HEK293 (cell line): ENCODE results near the gene BICD1.

ENCODE experiments used
- BCL11A ChIP-seq: fragments of 450-650 bp; formaldehyde crosslinking; IDR thresholded peaks from 2 replicates; pipeline ENCODE4 v1.5.1; 2016; ENCODE audit warnings: low read depth, missing biosample characterization, missing genetic modification characterization
- HOXA7 ChIP-seq: sonication (generic); formaldehyde crosslinking; IDR thresholded peaks from 2 replicates; pipeline ENCODE4 v1.8.1; 2022; ENCODE audit warnings: missing genetic modification reagents, borderline replicate concordance
- KLF16 ChIP-seq: fragments of 450-650 bp; formaldehyde crosslinking; IDR thresholded peaks from 2 replicates; pipeline ENCODE4 v1.5.1; 2017; ENCODE audit warnings: missing biosample characterization, missing genetic modification characterization
- SCRT1 ChIP-seq: fragments of 450-650 bp; formaldehyde crosslinking; IDR thresholded peaks from 2 replicates; pipeline ENCODE4 v1.5.1; 2016; ENCODE audit warnings: missing biosample characterization, missing genetic modification characterization, borderline replicate concordance
- SP7 ChIP-seq: fragments of 450-650 bp; formaldehyde crosslinking; IDR thresholded peaks from 2 replicates; pipeline ENCODE4 v1.5.1; 2016; ENCODE audit warnings: missing biosample characterization, missing genetic modification characterization
- TCF7L2 ChIP-seq: IDR thresholded peaks from 2 replicates; pipeline ENCODE4 v1.6.1; 2011; ENCODE audit warnings: low read depth, mild to moderate bottlenecking, inconsistent platforms, low read length, moderate library complexity, borderline replicate concordance
- WT1 ChIP-seq: fragments of 450-650 bp; formaldehyde crosslinking; IDR thresholded peaks from 2 replicates; pipeline ENCODE4 v1.5.1; 2016; ENCODE audit warnings: missing biosample characterization, missing genetic modification characterization
- ZNF146 ChIP-seq: fragments of 450-650 bp; formaldehyde crosslinking; IDR thresholded peaks from 2 replicates; pipeline ENCODE4 v1.5.1; 2016; ENCODE audit warnings: missing biosample characterization, missing genetic modification characterization
- ZNF292 ChIP-seq: fragments of 450-650 bp; formaldehyde crosslinking; IDR thresholded peaks from 2 replicates; pipeline ENCODE4 v1.5.1; 2016; ENCODE audit warnings: low read depth, missing biosample characterization, missing genetic modification characterization, borderline replicate concordance
- ZNF404 ChIP-seq: fragments of 450-650 bp; formaldehyde crosslinking; IDR thresholded peaks from 2 replicates; pipeline ENCODE4 v1.5.1; 2017; ENCODE audit warnings: missing biosample characterization, missing genetic modification characterization
- ZNF571 ChIP-seq: fragments of 450-650 bp; formaldehyde crosslinking; IDR thresholded peaks from 2 replicates; pipeline ENCODE4 v1.5.0; 2017; ENCODE audit warnings: missing biosample characterization, missing genetic modification characterization
- ZNF747 ChIP-seq: fragments of 450-650 bp; formaldehyde crosslinking; IDR thresholded peaks from 2 replicates; pipeline ENCODE4 v1.5.1; 2016; ENCODE audit warnings: missing biosample characterization, missing genetic modification characterization
- ZNF768 ChIP-seq: fragments of 450-650 bp; formaldehyde crosslinking; IDR thresholded peaks from 2 replicates; pipeline ENCODE4 v1.5.1; 2018; ENCODE audit warnings: missing biosample characterization, mild to moderate bottlenecking, missing genetic modification characterization
- ZXDB ChIP-seq: fragments of 450-650 bp; formaldehyde crosslinking; IDR thresholded peaks from 2 replicates; pipeline ENCODE4 v1.5.1; 2016; ENCODE audit warnings: missing biosample characterization, missing genetic modification characterization
- TF ChIP-seq, protein P1 (sequence below): fragments of 450-650 bp; formaldehyde crosslinking; IDR thresholded peaks from 2 replicates; pipeline ENCODE4 v1.5.1; 2016; ENCODE audit warnings: missing biosample characterization, missing genetic modification characterization
- TF ChIP-seq, protein P2 (sequence below): fragments of 450-650 bp; formaldehyde crosslinking; IDR thresholded peaks from 2 replicates; pipeline ENCODE4 v1.5.1; 2016; ENCODE audit warnings: missing biosample characterization, missing genetic modification characterization
- TF ChIP-seq, protein P3 (sequence below): fragments of 450-650 bp; formaldehyde crosslinking; IDR thresholded peaks from 2 replicates; pipeline ENCODE4 v1.5.1; 2016; ENCODE audit warnings: missing biosample characterization, missing genetic modification characterization
- TF ChIP-seq, protein P4 (sequence below): fragments of 450-650 bp; formaldehyde crosslinking; IDR thresholded peaks from 2 replicates; pipeline ENCODE4 v1.5.1; 2017; ENCODE audit warnings: missing biosample characterization, missing genetic modification characterization
- TF ChIP-seq, protein P5 (sequence below): fragments of 450-650 bp; formaldehyde crosslinking; IDR thresholded peaks from 2 replicates; pipeline ENCODE4 v1.5.1; 2016; ENCODE audit warnings: missing biosample characterization, missing genetic modification characterization
- TF ChIP-seq, protein P6 (sequence below): fragments of 450-650 bp; formaldehyde crosslinking; IDR thresholded peaks from 2 replicates; pipeline ENCODE4 v1.5.1; 2017; ENCODE audit warnings: missing biosample characterization, missing genetic modification characterization
- TF ChIP-seq, protein P7 (sequence below): fragments of 450-650 bp; formaldehyde crosslinking; IDR thresholded peaks from 2 replicates; pipeline ENCODE4 v1.5.1; 2016; ENCODE audit warnings: missing biosample characterization, missing genetic modification characterization

BICD1 gene

DNA sequence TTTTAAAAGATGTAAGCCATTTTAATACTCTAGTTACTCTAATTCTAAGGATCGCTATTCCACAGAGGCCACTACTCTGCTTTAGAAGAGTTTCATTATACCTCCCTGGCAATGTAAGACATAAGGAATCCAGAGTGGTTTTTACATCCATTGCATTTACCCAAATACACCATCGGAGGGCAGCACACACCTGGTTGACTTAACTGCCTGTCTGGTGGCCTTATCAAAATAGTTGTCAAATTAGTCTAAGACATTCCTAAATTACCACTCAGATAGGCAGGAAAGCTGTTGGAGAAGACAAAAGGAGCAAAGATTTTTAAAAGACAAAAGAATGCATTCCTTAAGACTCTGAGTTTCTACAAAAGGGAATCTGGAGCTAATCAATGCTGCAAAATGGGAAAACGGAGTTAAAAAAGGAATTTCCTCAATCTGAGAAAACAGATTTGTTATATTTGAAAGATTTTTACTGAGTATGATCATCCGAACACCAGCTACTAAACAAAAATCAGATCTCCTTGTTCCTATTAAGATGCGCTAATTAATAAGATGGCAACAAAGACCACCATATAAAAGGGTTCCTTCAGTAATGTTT is 258.9 kb downstream of the BICD1 start (continued):
- TF ChIP-seq, protein P1, sequence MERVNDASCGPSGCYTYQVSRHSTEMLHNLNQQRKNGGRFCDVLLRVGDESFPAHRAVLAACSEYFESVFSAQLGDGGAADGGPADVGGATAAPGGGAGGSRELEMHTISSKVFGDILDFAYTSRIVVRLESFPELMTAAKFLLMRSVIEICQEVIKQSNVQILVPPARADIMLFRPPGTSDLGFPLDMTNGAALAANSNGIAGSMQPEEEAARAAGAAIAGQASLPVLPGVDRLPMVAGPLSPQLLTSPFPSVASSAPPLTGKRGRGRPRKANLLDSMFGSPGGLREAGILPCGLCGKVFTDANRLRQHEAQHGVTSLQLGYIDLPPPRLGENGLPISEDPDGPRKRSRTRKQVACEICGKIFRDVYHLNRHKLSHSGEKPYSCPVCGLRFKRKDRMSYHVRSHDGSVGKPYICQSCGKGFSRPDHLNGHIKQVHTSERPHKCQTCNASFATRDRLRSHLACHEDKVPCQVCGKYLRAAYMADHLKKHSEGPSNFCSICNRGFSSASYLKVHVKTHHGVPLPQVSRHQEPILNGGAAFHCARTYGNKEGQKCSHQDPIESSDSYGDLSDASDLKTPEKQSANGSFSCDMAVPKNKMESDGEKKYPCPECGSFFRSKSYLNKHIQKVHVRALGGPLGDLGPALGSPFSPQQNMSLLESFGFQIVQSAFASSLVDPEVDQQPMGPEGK (tag by site-specific recombination): no peak
- TF ChIP-seq, protein P2, sequence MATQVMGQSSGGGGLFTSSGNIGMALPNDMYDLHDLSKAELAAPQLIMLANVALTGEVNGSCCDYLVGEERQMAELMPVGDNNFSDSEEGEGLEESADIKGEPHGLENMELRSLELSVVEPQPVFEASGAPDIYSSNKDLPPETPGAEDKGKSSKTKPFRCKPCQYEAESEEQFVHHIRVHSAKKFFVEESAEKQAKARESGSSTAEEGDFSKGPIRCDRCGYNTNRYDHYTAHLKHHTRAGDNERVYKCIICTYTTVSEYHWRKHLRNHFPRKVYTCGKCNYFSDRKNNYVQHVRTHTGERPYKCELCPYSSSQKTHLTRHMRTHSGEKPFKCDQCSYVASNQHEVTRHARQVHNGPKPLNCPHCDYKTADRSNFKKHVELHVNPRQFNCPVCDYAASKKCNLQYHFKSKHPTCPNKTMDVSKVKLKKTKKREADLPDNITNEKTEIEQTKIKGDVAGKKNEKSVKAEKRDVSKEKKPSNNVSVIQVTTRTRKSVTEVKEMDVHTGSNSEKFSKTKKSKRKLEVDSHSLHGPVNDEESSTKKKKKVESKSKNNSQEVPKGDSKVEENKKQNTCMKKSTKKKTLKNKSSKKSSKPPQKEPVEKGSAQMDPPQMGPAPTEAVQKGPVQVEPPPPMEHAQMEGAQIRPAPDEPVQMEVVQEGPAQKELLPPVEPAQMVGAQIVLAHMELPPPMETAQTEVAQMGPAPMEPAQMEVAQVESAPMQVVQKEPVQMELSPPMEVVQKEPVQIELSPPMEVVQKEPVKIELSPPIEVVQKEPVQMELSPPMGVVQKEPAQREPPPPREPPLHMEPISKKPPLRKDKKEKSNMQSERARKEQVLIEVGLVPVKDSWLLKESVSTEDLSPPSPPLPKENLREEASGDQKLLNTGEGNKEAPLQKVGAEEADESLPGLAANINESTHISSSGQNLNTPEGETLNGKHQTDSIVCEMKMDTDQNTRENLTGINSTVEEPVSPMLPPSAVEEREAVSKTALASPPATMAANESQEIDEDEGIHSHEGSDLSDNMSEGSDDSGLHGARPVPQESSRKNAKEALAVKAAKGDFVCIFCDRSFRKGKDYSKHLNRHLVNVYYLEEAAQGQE (tag by site-specific recombination): no peak
- TF ChIP-seq KLF16 (no peak), ZNF747 (tag by site-specific recombination) (no peak), BCL11A (tag by site-specific recombination) (no peak), SP7 (no peak), ZXDB (no peak), ZNF571 (tag by site-specific recombination) (no peak), TCF7L2 (no peak), SCRT1 (no peak), WT1 (tag by site-specific recombination) (no peak), ZNF404 (tag by site-specific recombination) (no peak), HOXA7 (no peak), ZNF768 (tag by site-specific recombination) (no peak), ZNF146 (tag by site-specific recombination) (no peak), ZNF292 (tag by site-specific recombination) (no peak)
- TF ChIP-seq, protein P3, sequence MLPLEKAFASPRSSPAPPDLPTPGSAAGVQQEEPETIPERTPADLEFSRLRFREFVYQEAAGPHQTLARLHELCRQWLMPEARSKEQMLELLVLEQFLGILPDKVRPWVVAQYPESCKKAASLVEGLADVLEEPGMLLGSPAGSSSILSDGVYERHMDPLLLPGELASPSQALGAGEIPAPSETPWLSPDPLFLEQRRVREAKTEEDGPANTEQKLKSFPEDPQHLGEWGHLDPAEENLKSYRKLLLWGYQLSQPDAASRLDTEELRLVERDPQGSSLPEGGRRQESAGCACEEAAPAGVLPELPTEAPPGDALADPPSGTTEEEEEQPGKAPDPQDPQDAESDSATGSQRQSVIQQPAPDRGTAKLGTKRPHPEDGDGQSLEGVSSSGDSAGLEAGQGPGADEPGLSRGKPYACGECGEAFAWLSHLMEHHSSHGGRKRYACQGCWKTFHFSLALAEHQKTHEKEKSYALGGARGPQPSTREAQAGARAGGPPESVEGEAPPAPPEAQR (tag by site-specific recombination): no peak
- TF ChIP-seq, protein P4, sequence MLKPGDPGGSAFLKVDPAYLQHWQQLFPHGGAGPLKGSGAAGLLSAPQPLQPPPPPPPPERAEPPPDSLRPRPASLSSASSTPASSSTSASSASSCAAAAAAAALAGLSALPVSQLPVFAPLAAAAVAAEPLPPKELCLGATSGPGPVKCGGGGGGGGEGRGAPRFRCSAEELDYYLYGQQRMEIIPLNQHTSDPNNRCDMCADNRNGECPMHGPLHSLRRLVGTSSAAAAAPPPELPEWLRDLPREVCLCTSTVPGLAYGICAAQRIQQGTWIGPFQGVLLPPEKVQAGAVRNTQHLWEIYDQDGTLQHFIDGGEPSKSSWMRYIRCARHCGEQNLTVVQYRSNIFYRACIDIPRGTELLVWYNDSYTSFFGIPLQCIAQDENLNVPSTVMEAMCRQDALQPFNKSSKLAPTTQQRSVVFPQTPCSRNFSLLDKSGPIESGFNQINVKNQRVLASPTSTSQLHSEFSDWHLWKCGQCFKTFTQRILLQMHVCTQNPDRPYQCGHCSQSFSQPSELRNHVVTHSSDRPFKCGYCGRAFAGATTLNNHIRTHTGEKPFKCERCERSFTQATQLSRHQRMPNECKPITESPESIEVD: no peak
- TF ChIP-seq, protein P5, sequence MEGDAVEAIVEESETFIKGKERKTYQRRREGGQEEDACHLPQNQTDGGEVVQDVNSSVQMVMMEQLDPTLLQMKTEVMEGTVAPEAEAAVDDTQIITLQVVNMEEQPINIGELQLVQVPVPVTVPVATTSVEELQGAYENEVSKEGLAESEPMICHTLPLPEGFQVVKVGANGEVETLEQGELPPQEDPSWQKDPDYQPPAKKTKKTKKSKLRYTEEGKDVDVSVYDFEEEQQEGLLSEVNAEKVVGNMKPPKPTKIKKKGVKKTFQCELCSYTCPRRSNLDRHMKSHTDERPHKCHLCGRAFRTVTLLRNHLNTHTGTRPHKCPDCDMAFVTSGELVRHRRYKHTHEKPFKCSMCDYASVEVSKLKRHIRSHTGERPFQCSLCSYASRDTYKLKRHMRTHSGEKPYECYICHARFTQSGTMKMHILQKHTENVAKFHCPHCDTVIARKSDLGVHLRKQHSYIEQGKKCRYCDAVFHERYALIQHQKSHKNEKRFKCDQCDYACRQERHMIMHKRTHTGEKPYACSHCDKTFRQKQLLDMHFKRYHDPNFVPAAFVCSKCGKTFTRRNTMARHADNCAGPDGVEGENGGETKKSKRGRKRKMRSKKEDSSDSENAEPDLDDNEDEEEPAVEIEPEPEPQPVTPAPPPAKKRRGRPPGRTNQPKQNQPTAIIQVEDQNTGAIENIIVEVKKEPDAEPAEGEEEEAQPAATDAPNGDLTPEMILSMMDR: peak; percentile 55; the same call in 1 of the 2 replicates
- TF ChIP-seq, protein P6, sequence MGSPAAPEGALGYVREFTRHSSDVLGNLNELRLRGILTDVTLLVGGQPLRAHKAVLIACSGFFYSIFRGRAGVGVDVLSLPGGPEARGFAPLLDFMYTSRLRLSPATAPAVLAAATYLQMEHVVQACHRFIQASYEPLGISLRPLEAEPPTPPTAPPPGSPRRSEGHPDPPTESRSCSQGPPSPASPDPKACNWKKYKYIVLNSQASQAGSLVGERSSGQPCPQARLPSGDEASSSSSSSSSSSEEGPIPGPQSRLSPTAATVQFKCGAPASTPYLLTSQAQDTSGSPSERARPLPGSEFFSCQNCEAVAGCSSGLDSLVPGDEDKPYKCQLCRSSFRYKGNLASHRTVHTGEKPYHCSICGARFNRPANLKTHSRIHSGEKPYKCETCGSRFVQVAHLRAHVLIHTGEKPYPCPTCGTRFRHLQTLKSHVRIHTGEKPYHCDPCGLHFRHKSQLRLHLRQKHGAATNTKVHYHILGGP: no peak
- TF ChIP-seq, protein P7, sequence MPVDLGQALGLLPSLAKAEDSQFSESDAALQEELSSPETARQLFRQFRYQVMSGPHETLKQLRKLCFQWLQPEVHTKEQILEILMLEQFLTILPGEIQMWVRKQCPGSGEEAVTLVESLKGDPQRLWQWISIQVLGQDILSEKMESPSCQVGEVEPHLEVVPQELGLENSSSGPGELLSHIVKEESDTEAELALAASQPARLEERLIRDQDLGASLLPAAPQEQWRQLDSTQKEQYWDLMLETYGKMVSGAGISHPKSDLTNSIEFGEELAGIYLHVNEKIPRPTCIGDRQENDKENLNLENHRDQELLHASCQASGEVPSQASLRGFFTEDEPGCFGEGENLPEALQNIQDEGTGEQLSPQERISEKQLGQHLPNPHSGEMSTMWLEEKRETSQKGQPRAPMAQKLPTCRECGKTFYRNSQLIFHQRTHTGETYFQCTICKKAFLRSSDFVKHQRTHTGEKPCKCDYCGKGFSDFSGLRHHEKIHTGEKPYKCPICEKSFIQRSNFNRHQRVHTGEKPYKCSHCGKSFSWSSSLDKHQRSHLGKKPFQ (tag by site-specific recombination): no peak
- TF ChIP-seq, all 188 proteins: peak for 4
